ENCODE results near the gene ELL2.

DNA sequence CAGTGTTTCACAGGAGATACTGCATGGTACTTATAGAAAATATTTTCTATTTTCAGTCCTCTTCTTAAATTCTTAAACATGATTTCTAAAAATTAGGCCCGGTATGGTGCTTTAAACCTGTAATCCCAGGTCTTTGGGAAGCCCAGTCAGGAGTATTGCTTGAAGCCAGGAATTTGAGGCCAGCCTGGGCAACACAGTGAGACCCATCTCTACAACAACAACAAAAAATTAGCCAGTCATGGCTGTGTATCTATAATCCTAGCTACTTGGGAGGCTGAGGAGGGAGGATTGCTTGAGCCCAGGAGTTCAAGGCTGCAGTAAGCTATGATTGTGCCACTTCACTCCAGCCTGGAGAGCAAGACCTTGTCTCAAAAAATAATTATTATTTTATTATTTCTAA is 23.3 kb downstream of the ELL2 start:
- TF ChIP-seq POLR2A (IDR thresholded peaks at IDR 0.05) (no peak), POLR2AphosphoS5 (IDR thresholded peaks at IDR 0.05) (no peak)
- TF ChIP-seq, protein P1, sequence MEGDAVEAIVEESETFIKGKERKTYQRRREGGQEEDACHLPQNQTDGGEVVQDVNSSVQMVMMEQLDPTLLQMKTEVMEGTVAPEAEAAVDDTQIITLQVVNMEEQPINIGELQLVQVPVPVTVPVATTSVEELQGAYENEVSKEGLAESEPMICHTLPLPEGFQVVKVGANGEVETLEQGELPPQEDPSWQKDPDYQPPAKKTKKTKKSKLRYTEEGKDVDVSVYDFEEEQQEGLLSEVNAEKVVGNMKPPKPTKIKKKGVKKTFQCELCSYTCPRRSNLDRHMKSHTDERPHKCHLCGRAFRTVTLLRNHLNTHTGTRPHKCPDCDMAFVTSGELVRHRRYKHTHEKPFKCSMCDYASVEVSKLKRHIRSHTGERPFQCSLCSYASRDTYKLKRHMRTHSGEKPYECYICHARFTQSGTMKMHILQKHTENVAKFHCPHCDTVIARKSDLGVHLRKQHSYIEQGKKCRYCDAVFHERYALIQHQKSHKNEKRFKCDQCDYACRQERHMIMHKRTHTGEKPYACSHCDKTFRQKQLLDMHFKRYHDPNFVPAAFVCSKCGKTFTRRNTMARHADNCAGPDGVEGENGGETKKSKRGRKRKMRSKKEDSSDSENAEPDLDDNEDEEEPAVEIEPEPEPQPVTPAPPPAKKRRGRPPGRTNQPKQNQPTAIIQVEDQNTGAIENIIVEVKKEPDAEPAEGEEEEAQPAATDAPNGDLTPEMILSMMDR (IDR thresholded peaks at IDR 0.05) = no peak

Measured in sigmoid colon (tissue), 4 donors.